A549 (cell line): Measurements from ENCODE around the gene ITSN2. TPM values are rescaled to one million over a fixed set of nuclear protein-coding genes. Genes with fewer than 3 reads are reported as not detected.
"Not testable (repeated sequence)": the region's sequence is repeated elsewhere in the genome, so short reads cannot be mapped to it uniquely, and the experiment has no call there.

Experiments
- ATAC-seq, 2 experiments: fragments of 200-7000 bp in 1 of 2; fragments of >200 bp in 1 of 2; cut with Nextera tagmentation in 1 of 2; cut with Tn5 transposase in 1 of 2; 3 replicates each; pipeline versions ENCODE4 v1.8.0 to v1.9.1; 2018 to 2020; ENCODE audit warnings: mild to moderate bottlenecking in 1 of 2, moderate library complexity in 1 of 2
- CTCF ChIA-PET: fragments of 300-600 bp; sonication (Branson Sonifier 250); formaldehyde crosslinking; extraction: SDS; loops from one replicate; lab custom pipeline; 2021; ENCODE audit warnings: antibody characterized with exemption, inconsistent platforms; lab: Yijun Ruan, JAX
- POLR2A ChIA-PET: fragments of 350-600 bp; formaldehyde crosslinking; extraction: SDS; loops from one replicate; lab custom pipeline; 2021; ENCODE audit warnings: antibody characterized with exemption, inconsistent platforms; lab: Yijun Ruan, JAX
- DNase-seq, 2 experiments: peaks; one replicate each; pipeline versions ENCODE4 v3.0.0 to v3.0.0-alpha.2; 2011 to 2016; ENCODE audit warnings: low read depth in 1 of 2, low spot score in 1 of 2
- FAIRE-seq: peaks from 2 replicates; lab custom pipeline; 2011; peaks lifted over from hg19 to GRCh38; lab: Jason Lieb, UNC
- H3K27ac ChIP-seq, 2 experiments: fragments of >200 bp; sonication (Bioruptor Twin); formaldehyde crosslinking; 3 replicates each; pipeline ENCODE4 v1.5.1; 2016 to 2017
- H3K4me1 ChIP-seq: fragments of >200 bp; sonication (Bioruptor Twin); formaldehyde crosslinking; 3 replicates; pipeline ENCODE4 v1.6.1; 2016
- H3K4me2 ChIP-seq: fragments of >200 bp; sonication (Bioruptor Twin); formaldehyde crosslinking; 3 replicates; pipeline ENCODE4 v1.6.1; 2016
- H3K4me3 ChIP-seq: fragments of >200 bp; sonication (Bioruptor Twin); formaldehyde crosslinking; 3 replicates; pipeline ENCODE4 v1.5.1; 2016
- H3K9me3 ChIP-seq: fragments of >200 bp; sonication (Bioruptor Twin); formaldehyde crosslinking; 3 replicates; pipeline ENCODE4 v1.6.1; 2016
- CBX2 ChIP-seq: fragments of 200-600 bp; sonication (generic); IDR thresholded peaks from 2 replicates; pipeline ENCODE4 v1.6.1; 2016; ENCODE audit warnings: low read depth, mild to moderate bottlenecking, borderline replicate concordance
- E2F6 ChIP-seq: IDR thresholded peaks from 2 replicates; pipeline ENCODE4 v1.6.1; 2012; ENCODE audit warnings: low read depth, borderline replicate concordance
- EHMT2 ChIP-seq: fragments of 200-600 bp; sonication (generic); IDR thresholded peaks from 2 replicates; pipeline ENCODE4 v1.6.1; 2016; ENCODE audit warnings: antibody characterized with exemption, low read depth, mild to moderate bottlenecking, moderate library complexity
- ELK1 ChIP-seq: fragments of 150-350 bp; IDR thresholded peaks from 2 replicates; pipeline ENCODE4 v1.6.1; 2014; ENCODE audit warnings: low read depth, mild to moderate bottlenecking, low read length
- HDAC2 ChIP-seq: fragments of 200-600 bp; sonication (generic); IDR thresholded peaks from 2 replicates; pipeline ENCODE4 v1.6.1; 2016
- HEYL ChIP-seq: fragments of 250-450 bp; sonication (Bioruptor Pico); IDR thresholded peaks from 2 replicates; pipeline ENCODE4 v1.8.0; 2021; ENCODE audit warnings: mild to moderate bottlenecking, moderate library complexity
- HMGXB4 ChIP-seq: fragments of 250-450 bp; sonication (Bioruptor Pico); IDR thresholded peaks from 2 replicates; pipeline ENCODE4 v1.5.0; 2021; ENCODE audit warnings: mild to moderate bottlenecking, moderate library complexity, borderline replicate concordance
- HOXA7 ChIP-seq: fragments of 250-450 bp; sonication (Bioruptor Pico); IDR thresholded peaks from 2 replicates; pipeline ENCODE4 v1.5.0; 2020; ENCODE audit warnings: mild to moderate bottlenecking, moderate library complexity
- HOXB13 ChIP-seq: fragments of 250-450 bp; sonication (Bioruptor Pico); IDR thresholded peaks from 2 replicates; pipeline ENCODE4 v1.5.0; 2020; ENCODE audit warnings: low read depth, mild to moderate bottlenecking, moderate library complexity
- KDM5A ChIP-seq: fragments of 200-600 bp; sonication (generic); IDR thresholded peaks from 2 replicates; pipeline ENCODE4 v1.6.1; 2016; ENCODE audit warnings: antibody characterized with exemption, mild to moderate bottlenecking
- NFE2L2 ChIP-seq: fragments of 150-350 bp; conservative IDR thresholded peaks from 2 replicates; pipeline ENCODE4 v1.6.1; 2014; ENCODE audit warnings: low read length
- NR3C1 ChIP-seq: fragments of >200 bp; sonication (Bioruptor Twin); formaldehyde crosslinking; IDR thresholded peaks from 3 replicates; pipeline ENCODE4 v1.6.1; 2017
- PHF8 ChIP-seq: fragments of 200-600 bp; sonication (generic); IDR thresholded peaks from 2 replicates; pipeline ENCODE4 v1.6.1; 2016; ENCODE audit warnings: low read depth, mild to moderate bottlenecking, antibody characterized with exemption, moderate library complexity, borderline replicate concordance
- POLR2AphosphoS2 ChIP-seq: conservative IDR thresholded peaks from 2 replicates; pipeline ENCODE4 v1.6.1; 2012; ENCODE audit warnings: low read length, improper control_type of control experiment, inconsistent platforms
- REST ChIP-seq: fragments of 200-600 bp; sonication (generic); IDR thresholded peaks from 2 replicates; pipeline ENCODE4 v1.6.1; 2016; ENCODE audit warnings: antibody characterized with exemption, mild to moderate bottlenecking, moderate library complexity
- SMC3 ChIP-seq: fragments of >200 bp; sonication (Bioruptor Twin); formaldehyde crosslinking; IDR thresholded peaks from 3 replicates; pipeline ENCODE4 v1.6.1; 2018; ENCODE audit warnings: inconsistent platforms
- SREBF2 ChIP-seq: fragments of 450-650 bp; IDR thresholded peaks from 2 replicates; pipeline ENCODE4 v1.6.1; 2014; ENCODE audit warnings: mild to moderate bottlenecking, moderate library complexity
- USF2 ChIP-seq: fragments of 450-650 bp; IDR thresholded peaks from 2 replicates; pipeline ENCODE4 v1.6.1; 2014; ENCODE audit warnings: antibody characterized with exemption
- WGBS: methylation state at CpG from one replicate; pipeline ENCODE4 v1.1.6; 2017; ENCODE audit errors: missing lambda C conversion rate; 5-methylcytosine and 5-hydroxymethylcytosine counted together
- polyA plus RNA-seq, 4 experiments: library from polyadenylated mRNA; depleted of rRNA in 3 of 4; stranded (reverse); fragments of >200 nt; fragmentation: RNase III in 1 of 4; extraction: RNeasy Plus Mini Kit Qiagen cat#74134 plus additional on column Dnase treatment in 1 of 4; gene quantifications; 2 replicates in 3 of 4; 3 replicates in 1 of 4; pipeline ENCODE4 v1.2.3, GENCODE V29; 2011 to 2017

The ITSN2 gene
- polyA plus RNA-seq, 2 of the 4 experiments (the other 2 are of a cell fraction) = 19.8 to 48.3 TPM

- Histone ChIP-seq H3K4me3 (no peak overlapping the region), H3K4me2 (no peak overlapping the region), H3K9me3 (no peaks in the 10 kb centered on the region), H3K4me1 (no peaks in the 10 kb centered on the region), H3K27ac (no peak overlapping the region)
- WGBS = 75% methylated on average over 12 of the region's 12 CpGs
- POLR2A ChIA-PET = no interaction called here
- ATAC-seq (peak in 1 of 2 experiments; percentile 27; a peak in 1 of 6 replicates), FAIRE-seq (no peak), DNase-seq (no peak)
- TF ChIP-seq HMGXB4 (CRISPR knock-in tag) (no peak), NFE2L2 (no peak), HOXA7 (CRISPR knock-in tag) (no peak), CBX2 (no peak), NR3C1 (no peak), HDAC2 (no peak), HOXB13 (CRISPR knock-in tag) (no peak), SMC3 (no peak), REST (no peak), EHMT2 (no peak), POLR2AphosphoS2 (no peak), KDM5A (no peak), SREBF2 (no peak), HEYL (CRISPR knock-in tag) (no peak), E2F6 (no peak), USF2 (no peak), ELK1 (no peak), PHF8 (no peak)
- CTCF ChIA-PET = interaction anchor here (1.6 kb wide), 1 partner anchor 8 kb away, joined by 4 read pairs; no protein-coding TSS in a partner anchor
Measured at GRCh38 chr2:24199968-24200590, 160.3 kb downstream of the ITSN2 start.

- H3K4me3 ChIP-seq, POLR2A ChIA-PET, CTCF ChIA-PET, ATAC-seq, H3K9me3 ChIP-seq, H3K27ac ChIP-seq, H3K4me1 ChIP-seq, DNase-seq, FAIRE-seq, H3K4me2 ChIP-seq: not testable (repeated sequence)
- WGBS = 6% methylated on average over 1 of the region's 1 CpG
Measured at GRCh38 chr2:24197213-24197612, 163.1 kb downstream of the ITSN2 start.
